Measurements from ENCODE around the gene LSR. TPM values are rescaled to one million over a fixed set of nuclear protein-coding genes. Genes with fewer than 3 reads are reported as not detected.

LSR gene
- total RNA-seq, 6 experiments from 2014 or later: 96.6 to 138 (median 112) TPM

- no peaks in the 10 kb centered on the region for H3K9me3 ChIP-seq
- DNase-seq (no peak), ATAC-seq (no peak)
- no peaks in the 10 kb centered on the region for H3K36me3 ChIP-seq
- TF ChIP-seq POLR2A (IDR thresholded peaks at IDR 0.05) (no peak), CTCF (IDR thresholded peaks at IDR 0.05) (no peak)
- H3K27me3 ChIP-seq: no peaks in the 10 kb centered on the region
- WGBS (ENCODE audit: insufficient coverage, low coverage, low lambda C conversion rate, missing lambda C conversion rate): 80% methylated on average over 3 of the region's 10 CpGs
- intact Hi-C loops (cut with DNase I): no loop called here
- no peak overlapping the region for H3K27ac ChIP-seq
- H3K4me3 ChIP-seq: no peak overlapping the region
- H3K4me1 ChIP-seq: no peaks in the 10 kb centered on the region
Measured at GRCh38 chr19:35314858-35315470, 66.2 kb downstream of the LSR start.

- no peak for TF ChIP-seq POLR2A (IDR thresholded peaks at IDR 0.05)
- TF ChIP-seq CTCF (IDR thresholded peaks at IDR 0.05): no peak
- ATAC-seq (no peak), DNase-seq (no peak)
- Histone ChIP-seq H3K36me3 (no peaks in the 10 kb centered on the region), H3K4me3 (no peak overlapping the region), H3K27me3 (no peaks in the 10 kb centered on the region), H3K9me3 (no peaks in the 10 kb centered on the region), H3K4me1 (no peaks in the 10 kb centered on the region), H3K27ac (no peak overlapping the region)
- intact Hi-C loops (cut with DNase I): no loop called here
- 100% methylated on average over 3 of the region's 9 CpGs for WGBS (ENCODE audit: insufficient coverage, low coverage, low lambda C conversion rate, missing lambda C conversion rate)
Measured at GRCh38 chr19:35315883-35316282, 67.1 kb downstream of the LSR start.

GRCh38 chr19:35316560-35316959 lies 67.8 kb downstream of the LSR start:
- Histone ChIP-seq H3K9me3 (no peaks in the 10 kb centered on the region), H3K27me3 (no peaks in the 10 kb centered on the region), H3K36me3 (no peaks in the 10 kb centered on the region), H3K4me3 (no peak overlapping the region), H3K27ac (no peak overlapping the region), H3K4me1 (no peaks in the 10 kb centered on the region)
- intact Hi-C loops (cut with DNase I): no loop called here
- DNase-seq (no peak), ATAC-seq (no peak)
- no peak for TF ChIP-seq POLR2A (IDR thresholded peaks at IDR 0.05)
- TF ChIP-seq CTCF (IDR thresholded peaks at IDR 0.05): no peak
- 65% methylated on average over 8 of the region's 9 CpGs for WGBS (ENCODE audit: insufficient coverage, low coverage, low lambda C conversion rate, missing lambda C conversion rate)

Other genes with a start within 250 kb of the LSR start
- 10 to 100 TPM; 10.4 to 34.8 (median 15.4) TPM for gene GRAMD1A, start 248.7 kb upstream of the LSR start, total RNA-seq
- 1 to 10 TPM; 2.6 to 4.9 (median 3.6) TPM for gene SCN1B, start 218.5 kb upstream of the LSR start, total RNA-seq
- 100 to 1,000 TPM; 285 to 486 (median 374) TPM for gene HPN, start 207.3 kb upstream of the LSR start, total RNA-seq
- gene FXYD3, start 133.2 kb upstream of the LSR start, total RNA-seq: 1 to 10 TPM in 1 of 6 experiments, not detected in 5; 1.0 TPM
- gene LGI4, start 113.9 kb upstream of the LSR start, total RNA-seq: 1 to 10 TPM in 5 of 6 experiments, under 1 TPM in 1; 0.99 to 2.0 (median 1.5) TPM
- 100 to 1,000 TPM in 4 of 6 experiments, 10 to 100 TPM in 2; 38.9 to 263 (median 140) TPM for gene FXYD1, start 110.2 kb upstream of the LSR start, total RNA-seq
- under 1 TPM in 1 of 6 experiments, not detected in 5; 0.49 TPM for gene FXYD7, start 105.7 kb upstream of the LSR start, total RNA-seq
- gene FXYD5, start 94.3 kb upstream of the LSR start, total RNA-seq: 10 to 100 TPM in 4 of 6 experiments, 1 to 10 TPM in 2; 5.6 to 23.6 (median 14.2) TPM
- gene FAM187B, start 20.3 kb upstream of the LSR start, total RNA-seq: not detected
- 10 to 100 TPM; 65.4 to 78.5 (median 75.7) TPM for gene USF2, start 20.0 kb downstream of the LSR start, total RNA-seq
- 100 to 1,000 TPM in 2 of 6 experiments, 10 to 100 TPM in 3, under 1 TPM in 1; 0.86 to 146 (median 65.3) TPM for gene HAMP, start 33.5 kb downstream of the LSR start, total RNA-seq
- gene MAG, start 43.2 kb downstream of the LSR start, total RNA-seq: under 1 TPM in 1 of 6 experiments, not detected in 5; 0.40 TPM
- 1 to 10 TPM in 3 of 6 experiments, under 1 TPM in 3; 0.39 to 1.3 (median 0.96) TPM for gene CD22, start 80.2 kb downstream of the LSR start, total RNA-seq
- gene FFAR1, start 98.9 kb downstream of the LSR start, total RNA-seq: not detected
- under 1 TPM in 1 of 6 experiments, not detected in 5; 0.27 TPM for gene FFAR3, start 109.5 kb downstream of the LSR start, total RNA-seq
- gene GPR42, start 122.1 kb downstream of the LSR start, total RNA-seq: not detected
- gene FFAR2, start 199.3 kb downstream of the LSR start, total RNA-seq: under 1 TPM in 3 of 6 experiments, not detected in 3; 0.30 to 0.64 (median 0.35) TPM
- gene KRTDAP, start 241.5 kb downstream of the LSR start, total RNA-seq: not detected